Neural cell (in vitro differentiated cells): ENCODE measurements around the gene CLDND2. TPM values are rescaled to one million over a fixed set of nuclear protein-coding genes. Genes with fewer than 3 reads are reported as not detected.

Experiments used
- H2AFZ ChIP-seq: fragments of 200-600, 300-800 bp; sonication (generic), shearing (Covaris generic); 2 replicates; pipeline ENCODE4 v1.6.0; 2014; ENCODE audit warnings: low read depth, mild to moderate bottlenecking, antibody characterized with exemption, low read length, moderate library complexity
- H3F3A ChIP-seq: fragments of 200-600 bp; shearing (Covaris generic); 2 replicates; pipeline ENCODE4 v1.6.1; 2016; ENCODE audit warnings: mild to moderate bottlenecking, moderate library complexity, mixed read lengths, antibody characterized with exemption, low read length; ENCODE audit not compliant: insufficient read depth, poor library complexity, severe bottlenecking
- H3K27ac ChIP-seq: fragments of 200-600, 300-800 bp; sonication (generic), shearing (Covaris generic); 2 replicates; pipeline ENCODE4 v1.5.1; 2014; ENCODE audit warnings: mild to moderate bottlenecking, low read length, moderate library complexity
- H3K27me3 ChIP-seq: fragments of 300-800, 200-600 bp; sonication (generic), shearing (Covaris generic); 2 replicates; pipeline ENCODE4 v1.6.0; 2014; ENCODE audit warnings: mild to moderate bottlenecking, low read depth, low read length, moderate library complexity; ENCODE audit not compliant: insufficient read depth
- H3K36me3 ChIP-seq: fragments of 300-800, 200-600 bp; sonication (generic), shearing (Covaris generic); 2 replicates; pipeline ENCODE4 v1.5.1; 2014; ENCODE audit warnings: mild to moderate bottlenecking, antibody characterized with exemption, low read length, moderate library complexity; ENCODE audit not compliant: insufficient read depth
- H3K4me2 ChIP-seq: fragments of 300-800, 200-600 bp; sonication (generic), shearing (Covaris generic); 2 replicates; pipeline ENCODE4 v1.6.0; 2014; ENCODE audit warnings: mild to moderate bottlenecking, low read length
- H3K4me3 ChIP-seq: fragments of 300-800, 200-600 bp; sonication (generic), shearing (Covaris generic); 2 replicates; pipeline ENCODE4 v1.5.1; 2014; ENCODE audit warnings: mild to moderate bottlenecking, low read length, moderate library complexity
- H3K79me2 ChIP-seq: fragments of 200-600 bp; shearing (Covaris generic); replicated peaks from 2 replicates; pipeline ENCODE4 v1.6.0; 2014; ENCODE audit warnings: mild to moderate bottlenecking, low read length, moderate library complexity; ENCODE audit not compliant: insufficient read depth
- H3K9ac ChIP-seq: fragments of 300-800, 200-600 bp; sonication (generic), shearing (Covaris generic); 2 replicates; pipeline ENCODE4 v1.6.1; 2016; ENCODE audit warnings: mild to moderate bottlenecking, low read length, mixed read lengths
- H3K9me2 ChIP-seq: fragments of 200-600 bp; shearing (Covaris generic); 2 replicates; pipeline ENCODE4 v1.6.1; 2016; ENCODE audit warnings: mild to moderate bottlenecking, low read length, mixed read lengths; ENCODE audit not compliant: insufficient read depth
- H3K9me3 ChIP-seq: fragments of 200-600, 300-800 bp; sonication (generic), shearing (Covaris generic); 2 replicates; pipeline ENCODE4 v1.6.1; 2016; ENCODE audit warnings: mild to moderate bottlenecking, mixed run types, low read length, moderate library complexity, mixed read lengths
- H4K20me1 ChIP-seq: fragments of 200-600 bp; shearing (Covaris generic); 2 replicates; pipeline ENCODE4 v1.6.1; 2016; ENCODE audit warnings: mild to moderate bottlenecking, mixed run types; ENCODE audit not compliant: insufficient read depth
- EP300 ChIP-seq: fragments of 450-650 bp; conservative IDR thresholded peaks from 2 replicates; pipeline ENCODE4 v1.6.1; 2014; ENCODE audit warnings: antibody characterized with exemption, mild to moderate bottlenecking, moderate library complexity; ENCODE audit not compliant: poor library complexity, severe bottlenecking
- EZH2 ChIP-seq: fragments of 200-600, 300-800 bp; shearing (Covaris generic), sonication (generic); IDR thresholded peaks from 2 replicates; pipeline ENCODE4 v1.6.1; 2014; ENCODE audit warnings: antibody characterized with exemption, low read length, borderline replicate concordance, mild to moderate bottlenecking; ENCODE audit not compliant: insufficient read depth, poor library complexity, severe bottlenecking
- MXI1 ChIP-seq: fragments of 450-650 bp; conservative IDR thresholded peaks from 2 replicates; pipeline ENCODE4 v1.6.1; 2014; ENCODE audit warnings: antibody characterized with exemption, mild to moderate bottlenecking; ENCODE audit not compliant: poor library complexity, severe bottlenecking
- POLR2AphosphoS5 ChIP-seq: IDR thresholded peaks from 2 replicates; pipeline ENCODE4 v1.6.1; 2012
- RAD21 ChIP-seq: fragments of 450-650 bp; conservative IDR thresholded peaks from 2 replicates; pipeline ENCODE4 v1.6.1; 2014; ENCODE audit warnings: antibody characterized with exemption, mild to moderate bottlenecking, moderate library complexity
- REST ChIP-seq: IDR thresholded peaks from 2 replicates; pipeline ENCODE4 v1.6.1; 2012; ENCODE audit warnings: borderline replicate concordance
- SMC3 ChIP-seq: fragments of 450-650 bp; conservative IDR thresholded peaks from 2 replicates; pipeline ENCODE4 v1.6.1; 2014; ENCODE audit warnings: antibody characterized with exemption, mild to moderate bottlenecking, moderate library complexity; ENCODE audit not compliant: poor library complexity
- TAF1 ChIP-seq: IDR thresholded peaks from 2 replicates; pipeline ENCODE4 v1.6.1; 2012; ENCODE audit warnings: low read depth
- polyA plus RNA-seq: library from polyadenylated mRNA; depleted of rRNA; stranded (reverse); fragments of >200 nt; gene quantifications from 2 replicates; pipeline ENCODE4 v1.2.3, GENCODE V29; 2014
- TF ChIP-seq, protein P1 (sequence below): fragments of 450-650 bp; IDR thresholded peaks from 2 replicates; pipeline ENCODE4 v1.5.1; 2014; ENCODE audit warnings: antibody characterized with exemption, mild to moderate bottlenecking, moderate library complexity; ENCODE audit not compliant: poor library complexity, severe bottlenecking

The CLDND2 gene
- polyA plus RNA-seq, 1 donor from 2014 or later = not detected

DNA sequence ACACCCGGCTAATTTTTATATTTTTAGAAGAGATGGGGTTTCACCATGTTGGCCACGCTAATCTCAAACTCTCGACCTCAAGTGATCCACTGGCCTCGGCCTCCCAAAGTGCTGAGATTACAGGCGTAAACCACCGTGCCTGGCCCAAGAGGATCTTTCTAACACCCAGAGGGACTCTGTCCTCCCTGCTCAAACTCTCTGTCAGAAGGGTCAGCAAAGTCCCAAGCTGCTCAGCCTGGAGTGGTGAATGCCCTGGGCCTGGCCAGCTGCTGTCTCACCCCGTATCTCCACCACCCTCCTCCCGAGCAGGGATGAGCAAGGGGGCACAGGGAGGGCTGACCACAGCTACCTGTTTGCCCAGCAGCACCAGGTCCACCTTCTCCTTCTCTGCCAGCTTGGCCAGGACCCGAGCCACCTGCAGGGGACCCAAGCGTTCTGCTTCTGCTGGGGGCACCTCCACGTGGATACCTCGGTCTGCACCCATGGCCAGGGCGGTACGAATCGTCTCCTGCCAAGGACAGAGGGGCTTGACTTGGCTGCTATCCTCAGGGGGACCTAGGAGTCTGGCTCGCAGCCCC lies 15.9 kb downstream of the CLDND2 start:
- Histone ChIP-seq H3K4me2 (no peak overlapping the region), H3K4me3 (peak overlapping the region; percentile 53), H3K27ac (no peak overlapping the region), H3F3A (no peaks in the 10 kb centered on the region), H2AFZ (no peak overlapping the region), H3K79me2 (no peaks in the 10 kb centered on the region), H4K20me1 (no peaks in the 10 kb centered on the region), H3K27me3 (no peaks in the 10 kb centered on the region), H3K36me3 (no peaks in the 10 kb centered on the region), H3K9me3 (no peaks in the 10 kb centered on the region), H3K9me2 (no peaks in the 10 kb centered on the region), H3K9ac (no peak overlapping the region)
- no peak for TF ChIP-seq EZH2
- TF ChIP-seq, protein P1, sequence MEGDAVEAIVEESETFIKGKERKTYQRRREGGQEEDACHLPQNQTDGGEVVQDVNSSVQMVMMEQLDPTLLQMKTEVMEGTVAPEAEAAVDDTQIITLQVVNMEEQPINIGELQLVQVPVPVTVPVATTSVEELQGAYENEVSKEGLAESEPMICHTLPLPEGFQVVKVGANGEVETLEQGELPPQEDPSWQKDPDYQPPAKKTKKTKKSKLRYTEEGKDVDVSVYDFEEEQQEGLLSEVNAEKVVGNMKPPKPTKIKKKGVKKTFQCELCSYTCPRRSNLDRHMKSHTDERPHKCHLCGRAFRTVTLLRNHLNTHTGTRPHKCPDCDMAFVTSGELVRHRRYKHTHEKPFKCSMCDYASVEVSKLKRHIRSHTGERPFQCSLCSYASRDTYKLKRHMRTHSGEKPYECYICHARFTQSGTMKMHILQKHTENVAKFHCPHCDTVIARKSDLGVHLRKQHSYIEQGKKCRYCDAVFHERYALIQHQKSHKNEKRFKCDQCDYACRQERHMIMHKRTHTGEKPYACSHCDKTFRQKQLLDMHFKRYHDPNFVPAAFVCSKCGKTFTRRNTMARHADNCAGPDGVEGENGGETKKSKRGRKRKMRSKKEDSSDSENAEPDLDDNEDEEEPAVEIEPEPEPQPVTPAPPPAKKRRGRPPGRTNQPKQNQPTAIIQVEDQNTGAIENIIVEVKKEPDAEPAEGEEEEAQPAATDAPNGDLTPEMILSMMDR = no peak
- TF ChIP-seq EP300 = no peak
- no peak for TF ChIP-seq POLR2AphosphoS5
- TF ChIP-seq REST = no peak
- TF ChIP-seq TAF1 = no peak
- TF ChIP-seq SMC3 = no peak
- TF ChIP-seq RAD21 = no peak
- no peak for TF ChIP-seq MXI1

DNA sequence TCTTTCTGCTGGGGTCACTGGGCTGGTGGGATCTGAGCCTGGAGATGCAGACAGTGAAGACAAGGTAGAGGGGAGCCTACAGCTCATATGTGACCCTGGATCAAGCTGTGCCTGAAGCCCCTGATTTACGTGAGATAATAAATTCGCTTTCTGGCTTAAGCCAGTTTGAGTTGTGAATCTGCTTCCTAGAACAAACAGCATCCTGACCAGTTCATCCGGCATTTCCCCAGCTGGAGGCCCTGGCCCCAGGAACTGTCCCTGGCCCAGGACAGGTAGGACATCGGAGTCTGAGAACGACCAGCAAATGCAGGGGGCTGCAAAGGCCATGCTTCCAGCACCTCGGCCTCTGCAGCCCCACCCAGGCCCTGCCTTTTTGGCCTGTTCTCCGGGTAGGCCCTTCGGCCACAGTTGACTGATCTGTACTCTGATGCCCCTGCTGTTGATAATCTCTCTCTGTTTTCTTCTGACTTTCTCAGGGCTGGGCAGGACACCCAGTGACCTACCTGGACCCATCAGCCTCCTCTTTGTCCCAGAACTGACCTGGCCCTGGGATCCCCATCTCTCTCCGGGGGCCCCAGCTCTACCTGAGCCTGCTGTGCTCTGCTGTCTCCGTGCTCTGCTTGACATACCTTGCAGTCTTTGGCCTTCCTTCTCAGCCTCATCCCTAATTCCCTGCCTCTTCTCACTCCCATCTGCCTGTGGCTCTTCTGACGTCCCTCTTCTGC lies 17.4 kb downstream of the CLDND2 start:
- Histone ChIP-seq H3K79me2 (no peaks in the 10 kb centered on the region), H3K36me3 (no peaks in the 10 kb centered on the region), H3K27ac (no peak overlapping the region), H3F3A (no peaks in the 10 kb centered on the region), H3K9me2 (no peaks in the 10 kb centered on the region), H2AFZ (no peak overlapping the region), H3K27me3 (no peaks in the 10 kb centered on the region), H3K4me2 (no peak overlapping the region), H3K9me3 (no peaks in the 10 kb centered on the region), H3K9ac (no peak overlapping the region), H3K4me3 (no peak overlapping the region), H4K20me1 (no peaks in the 10 kb centered on the region)
- no peak for TF ChIP-seq POLR2AphosphoS5
- no peak for TF ChIP-seq MXI1
- no peak for TF ChIP-seq EP300
- TF ChIP-seq SMC3 = no peak
- TF ChIP-seq REST = no peak
- no peak for TF ChIP-seq RAD21
- no peak for TF ChIP-seq TAF1
